ENCODE data around the gene SIX5.
"Not testable (repeated sequence)": the region's sequence is repeated elsewhere in the genome, so short reads cannot be mapped to it uniquely, and the experiment has no call there.

SIX5 gene

DNA sequence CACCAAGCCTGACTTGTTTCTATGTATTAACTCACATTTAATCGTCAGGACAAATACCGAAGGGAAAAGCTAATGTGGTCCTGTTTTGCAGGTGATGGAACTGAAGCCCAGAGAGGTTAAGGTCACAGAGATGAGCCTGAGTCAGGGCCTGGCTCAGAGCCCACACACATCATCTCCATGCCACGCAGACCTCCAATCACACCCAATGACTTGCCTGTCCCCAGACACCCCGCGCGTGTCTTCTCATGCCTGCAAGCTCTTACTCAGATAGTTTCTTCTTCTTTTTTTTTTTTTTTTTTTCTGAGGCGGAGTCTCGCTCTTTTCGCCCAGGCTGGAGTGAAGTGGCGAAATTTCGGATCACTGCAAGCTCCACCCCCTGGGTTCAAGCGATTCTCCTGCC lies 16.4 kb downstream of the SIX5 start:
- Histone ChIP-seq H4K20me1 (ENCODE audit: insufficient read depth) (no peaks in the 10 kb centered on the region), H3K27me3 (ENCODE audit: insufficient read depth, low read depth) (no peaks in the 10 kb centered on the region; the same call in 1 of the 2 replicates), H3K4me1 (ENCODE audit: low read depth, poor library complexity, severe bottlenecking) (no peaks in the 10 kb centered on the region), H3K36me3 (ENCODE audit: insufficient read depth) (no peaks in the 10 kb centered on the region), H3K9ac (no peak overlapping the region), H3K27ac (no peak overlapping the region), H3K4me3 (IDR thresholded peaks at IDR 0.05; ENCODE audit: insufficient read depth, low read depth, low read length) (no peak overlapping the region), H3K4me2 (no peak overlapping the region), H2AFZ (ENCODE audit: low read depth) (no peak overlapping the region), H3K79me2 (ENCODE audit: insufficient read depth, low read depth) (no peaks in the 10 kb centered on the region)
- TF ChIP-seq, protein P1, sequence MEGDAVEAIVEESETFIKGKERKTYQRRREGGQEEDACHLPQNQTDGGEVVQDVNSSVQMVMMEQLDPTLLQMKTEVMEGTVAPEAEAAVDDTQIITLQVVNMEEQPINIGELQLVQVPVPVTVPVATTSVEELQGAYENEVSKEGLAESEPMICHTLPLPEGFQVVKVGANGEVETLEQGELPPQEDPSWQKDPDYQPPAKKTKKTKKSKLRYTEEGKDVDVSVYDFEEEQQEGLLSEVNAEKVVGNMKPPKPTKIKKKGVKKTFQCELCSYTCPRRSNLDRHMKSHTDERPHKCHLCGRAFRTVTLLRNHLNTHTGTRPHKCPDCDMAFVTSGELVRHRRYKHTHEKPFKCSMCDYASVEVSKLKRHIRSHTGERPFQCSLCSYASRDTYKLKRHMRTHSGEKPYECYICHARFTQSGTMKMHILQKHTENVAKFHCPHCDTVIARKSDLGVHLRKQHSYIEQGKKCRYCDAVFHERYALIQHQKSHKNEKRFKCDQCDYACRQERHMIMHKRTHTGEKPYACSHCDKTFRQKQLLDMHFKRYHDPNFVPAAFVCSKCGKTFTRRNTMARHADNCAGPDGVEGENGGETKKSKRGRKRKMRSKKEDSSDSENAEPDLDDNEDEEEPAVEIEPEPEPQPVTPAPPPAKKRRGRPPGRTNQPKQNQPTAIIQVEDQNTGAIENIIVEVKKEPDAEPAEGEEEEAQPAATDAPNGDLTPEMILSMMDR (conservative IDR thresholded peaks at IDR 0.05; ENCODE audit: low read depth, low read length): no peak

DNA sequence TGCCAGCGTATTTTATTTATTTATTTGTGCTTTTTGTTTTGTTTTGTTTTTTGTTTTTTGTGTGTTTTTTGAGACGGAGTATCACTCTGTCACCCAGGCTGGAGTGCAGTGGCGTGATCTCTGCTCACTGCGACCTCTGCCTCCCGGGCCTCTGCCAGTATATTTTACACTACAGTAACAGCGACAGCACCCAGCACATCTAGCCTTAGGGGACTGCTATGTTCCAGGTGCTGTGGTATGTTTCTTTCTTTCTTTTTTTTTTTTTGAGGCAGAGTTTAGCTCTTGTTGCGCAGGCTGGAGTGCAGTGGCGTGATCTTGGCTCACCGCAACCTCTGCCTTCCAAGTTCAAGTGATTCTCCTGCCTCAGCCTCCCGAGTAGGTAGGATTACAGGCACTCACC lies 17.6 kb downstream of the SIX5 start:
- not testable (repeated sequence) for H3K4me3 ChIP-seq (IDR thresholded peaks at IDR 0.05; ENCODE audit: insufficient read depth, low read depth, low read length); H3K79me2 ChIP-seq (ENCODE audit: insufficient read depth, low read depth); H3K27ac ChIP-seq; H3K27me3 ChIP-seq (ENCODE audit: insufficient read depth, low read depth); H3K9ac ChIP-seq; H2AFZ ChIP-seq (ENCODE audit: low read depth); H3K4me1 ChIP-seq (ENCODE audit: low read depth, poor library complexity, severe bottlenecking); H4K20me1 ChIP-seq (ENCODE audit: insufficient read depth); H3K4me2 ChIP-seq; H3K36me3 ChIP-seq (ENCODE audit: insufficient read depth)

DNA sequence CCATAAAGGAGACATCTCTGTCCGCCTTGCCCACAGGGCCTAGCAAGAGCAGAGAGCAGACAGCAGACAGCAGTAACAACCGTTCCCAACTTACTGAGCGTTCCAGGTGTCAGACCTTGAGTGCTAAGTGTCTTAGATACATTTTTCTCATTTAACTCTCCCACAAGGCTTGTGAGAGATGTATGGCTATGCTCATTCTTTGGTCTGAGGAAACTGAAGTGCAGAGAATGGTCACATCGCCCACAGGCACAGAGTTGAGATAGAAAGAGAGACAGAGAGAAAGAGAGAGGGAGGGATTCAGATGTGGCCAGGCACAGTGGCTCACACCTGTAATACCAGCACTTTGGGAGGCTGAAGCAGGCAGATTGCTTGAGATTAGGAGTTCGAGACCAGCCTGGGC lies 21.5 kb downstream of the SIX5 start:
- Histone ChIP-seq H3K9ac (no peak overlapping the region), H4K20me1 (ENCODE audit: insufficient read depth) (no peaks in the 10 kb centered on the region), H3K4me2 (no peak overlapping the region), H3K79me2 (ENCODE audit: insufficient read depth, low read depth) (no peaks in the 10 kb centered on the region), H3K27me3 (ENCODE audit: insufficient read depth, low read depth) (peaks cover 19% of the 10 kb centered on the region; the same call in 1 of the 2 replicates), H3K27ac (no peak overlapping the region), H3K4me1 (ENCODE audit: low read depth, poor library complexity, severe bottlenecking) (no peaks in the 10 kb centered on the region), H3K36me3 (ENCODE audit: insufficient read depth) (no peaks in the 10 kb centered on the region), H2AFZ (ENCODE audit: low read depth) (no peak overlapping the region), H3K4me3 (IDR thresholded peaks at IDR 0.05; ENCODE audit: insufficient read depth, low read depth, low read length) (no peak overlapping the region)
- TF ChIP-seq, protein P1 (conservative IDR thresholded peaks at IDR 0.05; ENCODE audit: low read depth, low read length): no peak

DNA sequence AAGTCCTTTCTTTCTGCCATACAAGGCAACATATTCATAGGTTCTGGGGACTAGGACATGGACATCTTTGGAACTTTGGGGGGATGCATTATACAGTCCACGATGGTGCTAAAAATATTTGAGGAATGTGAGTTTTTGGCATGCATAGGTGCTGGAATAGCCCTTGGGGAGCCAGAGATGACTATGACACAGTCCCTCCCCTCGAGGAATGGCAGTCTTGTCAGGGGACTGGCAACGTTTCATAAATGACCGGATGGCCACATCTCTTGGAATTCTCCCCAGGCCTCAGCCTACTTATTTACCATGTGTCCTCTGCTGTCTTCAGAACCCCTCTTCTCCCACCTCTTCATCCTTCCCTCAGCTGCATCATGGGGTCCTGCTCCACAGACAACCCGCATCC lies 22.2 kb downstream of the SIX5 start:
- Histone ChIP-seq H3K27me3 (ENCODE audit: insufficient read depth, low read depth) (peaks cover 19% of the 10 kb centered on the region; the same call in 1 of the 2 replicates), H3K27ac (no peak overlapping the region), H3K79me2 (ENCODE audit: insufficient read depth, low read depth) (no peaks in the 10 kb centered on the region), H3K4me1 (ENCODE audit: low read depth, poor library complexity, severe bottlenecking) (no peaks in the 10 kb centered on the region), H3K36me3 (ENCODE audit: insufficient read depth) (no peaks in the 10 kb centered on the region), H3K9ac (no peak overlapping the region), H3K4me3 (IDR thresholded peaks at IDR 0.05; ENCODE audit: insufficient read depth, low read depth, low read length) (no peak overlapping the region), H4K20me1 (ENCODE audit: insufficient read depth) (no peaks in the 10 kb centered on the region), H2AFZ (ENCODE audit: low read depth) (no peak overlapping the region), H3K4me2 (no peak overlapping the region)
- TF ChIP-seq, protein P1 (conservative IDR thresholded peaks at IDR 0.05; ENCODE audit: low read depth, low read length): no peak

DNA sequence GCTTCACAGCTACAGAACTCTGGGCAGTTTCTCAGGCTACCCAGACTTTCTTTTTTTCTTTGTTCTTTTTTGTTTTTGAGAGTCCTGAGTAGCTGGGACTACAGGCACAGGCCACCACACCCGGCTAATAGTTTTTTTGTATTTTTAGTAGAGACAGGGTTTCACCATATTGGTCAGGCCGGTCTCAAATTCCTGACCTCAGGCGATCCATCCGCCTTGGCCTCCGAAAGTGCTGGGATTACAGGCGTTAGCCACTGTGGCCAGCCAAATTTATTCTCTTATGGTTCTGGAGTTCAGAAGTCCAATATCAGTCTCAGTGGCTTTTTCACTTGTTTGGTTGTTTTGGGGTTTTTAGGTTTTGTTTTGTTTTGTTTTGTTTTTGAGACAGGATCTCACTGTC lies 23.4 kb downstream of the SIX5 start:
- no peaks in the 10 kb centered on the region for H3K4me1 ChIP-seq (ENCODE audit: low read depth, poor library complexity, severe bottlenecking)
- H3K79me2 ChIP-seq (ENCODE audit: insufficient read depth, low read depth): no peaks in the 10 kb centered on the region
- H4K20me1 ChIP-seq (ENCODE audit: insufficient read depth): no peaks in the 10 kb centered on the region
- no peak overlapping the region for H2AFZ ChIP-seq (ENCODE audit: low read depth)
- no peak overlapping the region for H3K9ac ChIP-seq
- TF ChIP-seq, protein P1 (conservative IDR thresholded peaks at IDR 0.05; ENCODE audit: low read depth, low read length): no peak
- no peak overlapping the region for H3K4me3 ChIP-seq (IDR thresholded peaks at IDR 0.05; ENCODE audit: insufficient read depth, low read depth, low read length)
- peaks cover 19% of the 10 kb centered on the region; the same call in 1 of the 2 replicates for H3K27me3 ChIP-seq (ENCODE audit: insufficient read depth, low read depth)
- H3K4me2 ChIP-seq: no peak overlapping the region
- no peaks in the 10 kb centered on the region for H3K36me3 ChIP-seq (ENCODE audit: insufficient read depth)
- no peak overlapping the region for H3K27ac ChIP-seq

All from KMS-11 (cell line).